GM12874 (cell line): ENCODE data around the gene MIER2.

ENCODE experiments used
- CTCF ChIP-seq: IDR thresholded peaks from 2 replicates; pipeline ENCODE4 v1.5.1; 2011; ENCODE audit warnings: low read depth, mild to moderate bottlenecking, control low read depth, low read length, moderate library complexity; ENCODE audit not compliant: insufficient read depth

MIER2 gene

GRCh38 chr19:308471-309205 lies 36.0 kb downstream of the MIER2 start:
- TF ChIP-seq CTCF = no peak

- no peak for TF ChIP-seq CTCF
Observed at GRCh38 chr19:307793-308420, 36.7 kb downstream of the MIER2 start.

- TF ChIP-seq CTCF = no peak
Observed at GRCh38 chr19:307111-307531, 37.5 kb downstream of the MIER2 start.

GRCh38 chr19:306151-306900 lies 38.3 kb downstream of the MIER2 start:
- no peak for TF ChIP-seq CTCF

- TF ChIP-seq CTCF = no peak
Observed at GRCh38 chr19:305240-306150, 39.1 kb downstream of the MIER2 start.

- TF ChIP-seq CTCF = no peak
Observed at GRCh38 chr19:296476-297225, 47.9 kb downstream of the MIER2 start.
